Left lobe of liver (tissue), 2 donors: ENCODE measurements around the gene QRICH2. TPM values are rescaled to one million over a fixed set of nuclear protein-coding genes. Genes with fewer than 3 reads are reported as not detected.
"Not testable (repeated sequence)": the region's sequence is repeated elsewhere in the genome, so short reads cannot be mapped to it uniquely, and the experiment has no call there.

Source experiments
- ATAC-seq: fragments of 200-7000 bp; cut with Tn5 transposase; one replicate; pipeline ENCODE4 v1.9.1; 2020; ENCODE audit warnings: mild to moderate bottlenecking, moderate library complexity
- DNase-seq: peaks from one replicate; pipeline ENCODE4 v3.0.0-alpha.2; 2020; ENCODE audit warnings: low spot score
- total RNA-seq: library from RNA; stranded (reverse); gene quantifications from one replicate; pipeline ENCODE4 v1.2.1, GENCODE V29; 2021
- donor health status: DM: no; HTN: no; CAD: no; lungs with moderate emphysema.
- donor health status: DM: no; HTN: yes; CAD: no.

QRICH2 gene
- total RNA-seq, 1 donor from 2014 or later = 2.6 TPM

GRCh38 chr17:76333673-76334505, 25.8 kb upstream of the QRICH2 start:
- no peak for DNase-seq
- ATAC-seq = no peak

- DNase-seq (no peak), ATAC-seq (no peak)
Measured at GRCh38 chr17:76331083-76331482, 23.0 kb upstream of the QRICH2 start.

- no peak for ATAC-seq
Measured at GRCh38 chr17:76329664-76330063, 21.6 kb upstream of the QRICH2 start.

GRCh38 chr17:76327696-76328095, 19.6 kb upstream of the QRICH2 start:
- no peak for DNase-seq
- ATAC-seq = peak; percentile 21

More at GRCh38 chr17:76329664-76330063, 21.6 kb upstream of the QRICH2 start:
- DNase-seq = no peak

GRCh38 chr17:76326306-76326705, 18.2 kb upstream of the QRICH2 start:
- no peak for DNase-seq

GRCh38 chr17:76318586-76318985, 10.5 kb upstream of the QRICH2 start:
- no peak for DNase-seq

More at GRCh38 chr17:76326306-76326705, 18.2 kb upstream of the QRICH2 start:
- no peak for ATAC-seq

GRCh38 chr17:76317535-76317934, 9.5 kb upstream of the QRICH2 start:
- DNase-seq = no peak
- no peak for ATAC-seq

More at GRCh38 chr17:76318586-76318985, 10.5 kb upstream of the QRICH2 start:
- ATAC-seq = no peak

- DNase-seq (no peak), ATAC-seq (peak; percentile 26)
Measured at GRCh38 chr17:76314392-76315227, 6.5 kb upstream of the QRICH2 start.

- DNase-seq (no peak), ATAC-seq (no peak)
Measured at GRCh38 chr17:76312735-76313134, 4.7 kb upstream of the QRICH2 start.

GRCh38 chr17:76309461-76309860, 1.4 kb upstream of the QRICH2 start:
- ATAC-seq (no peak), DNase-seq (no peak)

GRCh38 chr17:76307299-76307965, 644 bp downstream of the QRICH2 start:
- no peak for DNase-seq

GRCh38 chr17:76305135-76305454, 3.0 kb downstream of the QRICH2 start:
- not testable (repeated sequence) for DNase-seq, ATAC-seq

More at GRCh38 chr17:76307299-76307965, 644 bp downstream of the QRICH2 start:
- ATAC-seq = peak; percentile 8

GRCh38 chr17:76304226-76305134, 3.6 kb downstream of the QRICH2 start:
- DNase-seq = no peak
- peak; percentile 25 for ATAC-seq

GRCh38 chr17:76297436-76297835, 10.6 kb downstream of the QRICH2 start:
- DNase-seq (no peak), ATAC-seq (no peak)

GRCh38 chr17:76296889-76297288, 11.2 kb downstream of the QRICH2 start:
- ATAC-seq = no peak
- no peak for DNase-seq

GRCh38 chr17:76296186-76296585, 11.9 kb downstream of the QRICH2 start:
- no peak for ATAC-seq
- DNase-seq = no peak

GRCh38 chr17:76293106-76293505, 15.0 kb downstream of the QRICH2 start:
- DNase-seq (no peak), ATAC-seq (no peak)

GRCh38 chr17:76292567-76292966, 15.5 kb downstream of the QRICH2 start:
- no peak for DNase-seq
- ATAC-seq = no peak

GRCh38 chr17:76281573-76282371, 26.3 kb downstream of the QRICH2 start:
- DNase-seq (peak; percentile 74), ATAC-seq (peak; percentile 58)
